NOMO-1 treated with dmso at 0.1 percent for 144 hours (cell line): Measurements from ENCODE around the gene PRKCE.

ENCODE experiments used
- DNase-seq: peaks from one replicate; lab custom pipeline; 2025; ENCODE audit not compliant: unreplicated experiment; lab: John Stamatoyannopoulos, UW

PRKCE gene

GRCh38 chr2:46134531-46135227, 483.2 kb downstream of the PRKCE start:
- DNase-seq: no peak

DNA sequence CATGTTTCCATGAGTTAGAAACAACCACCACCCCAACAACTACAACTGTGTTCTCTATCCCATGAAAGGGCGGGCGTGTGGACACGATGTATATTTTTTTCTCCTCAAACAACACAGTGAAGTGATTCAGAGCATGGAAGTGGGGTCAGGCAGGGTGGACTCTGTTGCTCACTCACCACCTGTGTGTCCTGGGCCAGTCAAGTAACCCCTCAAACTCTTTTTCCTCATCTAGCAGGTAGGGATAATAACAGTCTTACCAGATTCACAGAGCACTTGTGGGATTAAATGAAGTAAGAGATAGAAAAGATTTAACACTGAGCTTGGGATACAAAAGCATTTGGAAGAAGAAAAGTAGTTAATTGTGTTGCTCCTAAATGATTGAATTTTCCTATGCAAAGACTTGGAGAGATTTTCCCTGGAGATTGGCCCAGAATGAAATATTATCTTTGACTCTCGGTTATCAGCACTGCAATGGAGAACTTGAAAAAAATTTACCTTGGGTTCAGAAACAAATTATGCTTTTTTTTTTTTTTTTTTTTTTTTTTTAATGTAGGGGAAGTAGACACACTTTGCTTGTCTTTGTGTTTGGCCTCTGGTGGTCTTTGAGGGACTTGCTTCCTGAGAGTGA, 483.9 kb downstream of the PRKCE start:
- no peak for DNase-seq

GRCh38 chr2:46135958-46136357, 484.5 kb downstream of the PRKCE start:
- DNase-seq: no peak

DNA sequence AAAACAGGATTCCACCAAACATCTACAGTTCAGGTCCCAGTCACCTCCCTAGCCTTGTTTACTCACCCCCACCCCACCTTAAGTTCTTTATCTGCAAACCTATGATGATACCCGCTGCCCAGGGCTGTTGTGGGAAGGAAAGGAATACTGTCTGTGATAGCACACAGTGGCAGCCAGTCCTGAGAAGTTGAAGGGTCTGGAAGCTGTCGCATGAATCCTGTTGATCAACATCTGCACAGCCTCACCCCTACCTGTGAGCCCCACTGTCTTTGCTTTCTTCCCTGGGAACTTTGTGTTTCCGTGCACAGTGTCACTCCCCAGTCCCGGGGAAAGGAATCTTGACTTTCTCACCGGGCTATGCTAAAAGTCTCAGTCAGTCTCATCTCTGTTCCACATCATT, 485.0 kb downstream of the PRKCE start:
- DNase-seq: no peak

GRCh38 chr2:46136953-46137352, 485.5 kb downstream of the PRKCE start:
- DNase-seq: no peak

DNA sequence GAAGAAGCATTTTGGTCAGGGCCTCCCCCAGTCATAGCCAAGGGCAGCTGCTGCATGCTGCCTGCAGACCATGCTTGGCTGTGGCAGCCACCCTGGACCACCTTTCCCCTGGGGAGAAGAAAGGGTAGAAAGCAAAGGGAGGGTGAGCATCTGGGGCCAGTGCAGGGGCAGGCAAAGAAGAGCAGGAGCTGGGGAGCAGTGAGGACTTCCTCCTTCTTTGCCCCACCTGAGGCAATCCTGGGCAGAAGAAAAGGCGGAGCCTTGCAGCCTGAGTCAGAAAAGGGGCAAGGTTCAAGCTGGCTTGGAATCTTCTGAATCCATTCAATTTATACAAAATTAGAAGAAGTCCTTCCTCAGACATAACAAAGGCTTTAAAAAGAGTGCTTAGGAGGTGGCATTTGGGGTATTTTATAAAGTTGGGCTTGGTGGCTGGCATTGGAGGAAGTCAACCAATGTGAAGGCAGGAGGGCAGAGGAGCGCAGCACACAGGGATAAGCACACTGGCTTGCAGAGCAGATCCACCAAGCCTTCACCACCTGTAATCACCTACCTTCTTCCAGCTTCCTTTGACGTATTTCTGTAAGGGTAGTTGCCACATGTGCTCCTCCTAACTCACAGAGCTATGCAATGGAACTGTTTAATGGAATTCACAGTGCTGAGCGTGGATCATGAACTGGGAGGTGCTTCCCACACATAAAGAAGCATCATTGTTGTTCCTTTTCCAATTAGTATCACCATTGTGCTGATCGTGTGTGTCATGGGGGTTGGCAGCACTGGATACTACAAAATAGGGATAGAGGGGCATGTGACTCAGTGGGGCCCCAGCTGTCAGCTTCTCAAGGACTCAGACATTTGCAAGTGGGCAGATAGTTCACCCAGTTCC, 491.3 kb downstream of the PRKCE start:
- DNase-seq: peak; percentile 29

GRCh38 chr2:46143429-46144132, 492.1 kb downstream of the PRKCE start:
- DNase-seq: no peak

DNA sequence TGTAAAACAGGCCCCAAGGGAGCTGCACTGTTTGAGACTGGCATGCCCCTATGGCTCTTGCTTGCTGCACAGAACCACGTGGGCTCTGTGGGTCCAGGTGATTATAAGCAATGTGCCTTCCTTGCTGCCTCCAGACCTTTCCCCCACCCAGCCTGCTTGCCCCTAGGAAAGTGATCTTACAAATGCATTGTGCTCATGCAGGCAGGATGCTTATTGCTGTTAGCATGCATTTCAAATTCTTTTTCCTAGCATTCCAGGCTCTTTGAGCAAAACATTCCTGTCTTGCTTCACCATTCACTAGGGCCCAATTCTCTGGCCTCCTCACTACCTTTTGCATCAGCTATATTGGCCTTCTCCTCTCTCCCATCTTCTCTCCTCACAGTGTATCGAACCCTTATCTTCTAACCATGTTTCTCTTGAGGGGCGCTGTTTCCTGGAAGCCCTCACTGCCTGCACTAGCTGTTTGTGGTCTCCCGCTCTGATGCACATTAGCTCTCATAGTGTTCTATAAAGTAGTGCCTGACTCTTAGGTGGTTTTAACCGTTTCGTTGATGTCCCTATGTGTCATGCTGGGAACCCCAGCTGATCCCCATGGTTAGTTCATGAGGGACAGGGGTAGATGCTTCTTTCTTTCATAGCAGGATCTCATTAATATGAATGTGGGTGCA, 492.8 kb downstream of the PRKCE start:
- DNase-seq: no peak

GRCh38 chr2:46145017-46145416, 493.5 kb downstream of the PRKCE start:
- DNase-seq: no peak

DNA sequence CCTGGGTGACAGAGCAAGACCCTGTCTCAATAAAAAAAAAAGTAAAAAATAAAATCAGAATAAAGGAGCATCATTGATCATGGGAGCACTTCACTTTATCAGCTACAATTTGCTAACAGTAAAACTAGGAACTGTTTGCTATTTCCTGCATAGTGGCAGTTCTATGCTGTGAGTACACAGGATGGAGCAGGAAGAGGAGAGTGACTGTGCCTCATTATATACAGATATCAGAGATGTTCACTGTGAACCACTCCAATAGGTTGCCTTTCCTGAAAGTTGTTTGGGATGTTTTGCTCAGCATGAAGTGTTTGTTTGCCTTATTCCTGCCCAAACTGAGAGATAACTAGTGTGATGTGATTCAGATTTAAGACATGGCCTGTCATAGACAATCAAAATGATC, 494.4 kb downstream of the PRKCE start:
- DNase-seq: no peak

GRCh38 chr2:46146866-46147502, 495.5 kb downstream of the PRKCE start:
- DNase-seq: no peak

- DNase-seq: no peak
Measured at GRCh38 chr2:46147626-46148368, 496.3 kb downstream of the PRKCE start.

- no peak for DNase-seq
Measured at GRCh38 chr2:46148369-46148736, 496.9 kb downstream of the PRKCE start.

DNA sequence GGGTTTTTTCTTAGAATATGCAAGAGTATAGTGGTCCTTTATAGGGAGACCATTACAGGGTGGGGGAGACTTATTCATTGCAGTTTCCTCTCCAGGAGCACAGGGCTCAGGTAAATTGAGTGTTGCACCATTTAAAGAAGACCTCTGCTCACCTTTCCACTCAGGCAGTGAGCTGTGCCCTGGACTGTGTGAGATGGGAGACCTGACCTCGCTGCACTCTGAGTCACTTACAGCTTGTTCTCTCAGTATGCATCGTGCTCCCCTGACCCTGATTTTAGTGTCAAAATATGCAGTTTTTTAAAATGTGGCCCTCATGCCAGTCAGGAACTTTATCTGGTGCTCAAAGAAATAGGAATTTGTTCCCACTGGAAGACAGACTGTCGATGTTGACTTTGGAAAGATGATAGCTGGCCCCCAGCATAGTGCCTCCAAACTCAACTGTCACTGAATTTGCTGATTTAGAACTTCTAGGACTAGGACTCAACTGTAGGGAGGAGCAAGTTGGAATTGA, 499.0 kb downstream of the PRKCE start:
- DNase-seq: no peak

- DNase-seq: no peak
Measured at GRCh38 chr2:46151577-46151976, 500.1 kb downstream of the PRKCE start.

DNA sequence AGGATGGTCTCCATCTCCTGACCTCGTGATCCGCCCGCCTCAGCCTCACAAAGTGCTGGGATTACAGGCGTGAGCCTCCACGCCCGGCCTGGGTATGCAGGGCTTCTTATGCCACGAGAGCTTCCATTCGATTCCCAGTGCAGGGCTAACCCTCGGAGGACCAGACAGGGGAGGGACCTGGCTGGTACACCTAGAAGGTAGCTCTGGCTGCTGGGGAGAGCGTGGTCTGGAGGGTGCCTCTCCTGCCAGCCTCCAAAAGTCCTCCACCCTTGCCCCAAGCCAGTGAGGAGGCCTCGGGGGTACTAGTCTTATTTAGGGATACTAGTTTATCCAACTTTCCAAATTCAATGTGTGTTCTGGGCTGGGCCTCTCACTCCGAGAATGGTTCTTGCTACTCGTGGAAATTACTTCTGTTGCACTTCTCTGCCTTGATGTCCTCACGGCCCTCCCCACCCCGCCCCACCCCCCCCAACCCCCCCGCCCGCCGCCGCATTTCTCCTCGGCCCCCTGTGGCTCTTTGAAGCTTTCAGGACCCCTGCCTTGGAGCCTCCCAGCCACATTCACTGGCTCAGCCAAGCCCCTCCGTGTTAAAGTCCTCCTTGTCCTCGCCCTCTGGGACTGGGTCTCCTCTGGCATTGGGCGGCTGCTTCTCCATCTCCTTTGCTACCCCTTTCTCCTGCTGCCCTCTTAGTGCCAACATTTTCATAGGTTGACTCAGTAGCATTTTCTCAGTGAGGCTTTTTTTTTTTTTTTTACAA, 502.7 kb downstream of the PRKCE start:
- DNase-seq: no peak

DNA sequence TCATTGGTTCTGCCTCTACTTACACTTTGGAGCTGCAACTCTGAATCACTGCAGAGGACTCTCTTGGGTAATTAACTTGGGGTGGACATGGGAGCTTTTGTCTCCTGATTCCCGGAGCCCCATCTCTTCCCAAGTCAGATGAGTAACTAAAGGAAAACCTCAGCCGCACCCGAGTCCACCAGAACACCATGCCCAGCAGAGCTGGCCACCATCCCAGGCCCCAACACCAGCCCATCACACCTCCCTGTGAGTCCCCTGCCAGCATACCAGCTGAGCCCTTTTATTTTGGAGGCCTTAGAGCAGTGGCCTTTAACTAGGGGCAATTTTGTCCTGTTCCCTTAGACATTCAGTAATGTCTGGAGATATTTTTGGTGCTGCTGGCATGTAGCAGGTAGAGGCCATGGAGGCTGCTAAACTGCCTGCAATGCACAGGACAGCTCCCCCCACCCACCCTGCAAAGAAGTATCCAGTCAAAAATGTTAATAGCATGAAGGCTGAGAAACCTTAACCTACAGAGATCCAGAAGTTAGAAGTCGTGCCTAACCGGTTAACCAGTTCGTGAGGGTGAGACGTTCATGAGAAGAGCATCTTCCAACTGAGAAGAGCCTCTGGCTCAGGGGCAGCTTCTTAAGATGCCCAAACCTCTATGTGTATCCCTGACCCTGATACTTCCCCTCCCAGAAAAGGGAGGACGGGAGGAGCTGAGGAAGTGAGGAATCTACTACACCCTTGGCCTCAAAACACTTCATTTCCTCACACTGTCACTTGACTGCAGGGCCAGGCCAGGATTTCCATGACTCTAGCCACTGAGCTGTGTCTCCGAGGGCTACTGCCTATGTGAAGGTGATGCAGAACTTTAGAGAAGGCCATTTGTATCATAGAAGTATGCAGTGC, 505.8 kb downstream of the PRKCE start:
- DNase-seq: no peak

DNA sequence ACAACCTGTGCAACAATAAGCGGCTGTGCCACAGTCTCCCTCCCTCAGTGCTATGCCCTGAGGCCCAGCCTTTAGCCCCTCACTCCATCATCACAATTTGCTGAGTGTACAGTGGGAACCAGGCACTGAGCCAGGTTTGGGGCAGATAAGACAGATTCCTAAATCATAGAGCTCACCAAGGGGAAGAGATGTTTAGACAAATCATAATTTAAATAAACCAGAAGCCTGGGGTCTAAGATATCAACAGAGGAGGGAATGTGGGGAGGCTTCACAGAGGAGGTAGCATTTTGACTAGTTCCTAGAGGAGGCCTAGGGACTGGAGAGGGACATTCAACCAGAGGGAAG, 506.5 kb downstream of the PRKCE start:
- no peak for DNase-seq
